AG04450 (cell line): ENCODE data around the gene FXYD3. TPM values are rescaled to one million over a fixed set of nuclear protein-coding genes. Genes with fewer than 3 reads are reported as not detected.

ENCODE experiments used
- CTCF ChIA-PET: fragments of 300-600, 350-600 bp; formaldehyde crosslinking; extraction: SDS; loops from one replicate; lab custom pipeline; 2022; ENCODE audit warnings: antibody characterized with exemption, inconsistent platforms; lab: Charles Lee
- POLR2A ChIA-PET: fragments of 350-600 bp; formaldehyde crosslinking; extraction: SDS; loops from one replicate; lab custom pipeline; 2021; ENCODE audit warnings: antibody characterized with exemption, inconsistent platforms; lab: Yijun Ruan, JAX
- DNase-seq: peaks from one replicate; pipeline ENCODE4 v3.0.0-alpha.2; 2011; ENCODE audit warnings: low read depth, low spot score
- H3K27ac ChIP-seq: one replicate; pipeline ENCODE4 v1.5.1; 2012; ENCODE audit warnings: low read depth, low read length, control low read depth
- H3K27me3 ChIP-seq: one replicate; pipeline ENCODE4 v1.6.0; 2012; ENCODE audit warnings: low read length; ENCODE audit not compliant: control insufficient read depth, insufficient read depth
- H3K4me3 ChIP-seq: 2 replicates; pipeline ENCODE4 v1.5.1; 2011; ENCODE audit warnings: mild to moderate bottlenecking, low read depth, low read length, control low read depth
- H3K9me3 ChIP-seq: 2 replicates; pipeline ENCODE4 v1.5.1; 2012; ENCODE audit warnings: low read length; ENCODE audit not compliant: control insufficient read depth, insufficient read depth
- polyA plus RNA-seq: library from polyadenylated mRNA; depleted of rRNA; stranded (reverse); fragments of >200 nt; gene quantifications from 2 replicates; pipeline ENCODE4 v1.2.3, GENCODE V29; 2011
- TF ChIP-seq, protein P1 (sequence below): IDR thresholded peaks from 2 replicates; pipeline ENCODE4 v1.5.1; 2011; ENCODE audit warnings: low read depth, low read length, control low read depth, inconsistent platforms

FXYD3 gene
- polyA plus RNA-seq, 1 experiment, result not detected

DNA sequence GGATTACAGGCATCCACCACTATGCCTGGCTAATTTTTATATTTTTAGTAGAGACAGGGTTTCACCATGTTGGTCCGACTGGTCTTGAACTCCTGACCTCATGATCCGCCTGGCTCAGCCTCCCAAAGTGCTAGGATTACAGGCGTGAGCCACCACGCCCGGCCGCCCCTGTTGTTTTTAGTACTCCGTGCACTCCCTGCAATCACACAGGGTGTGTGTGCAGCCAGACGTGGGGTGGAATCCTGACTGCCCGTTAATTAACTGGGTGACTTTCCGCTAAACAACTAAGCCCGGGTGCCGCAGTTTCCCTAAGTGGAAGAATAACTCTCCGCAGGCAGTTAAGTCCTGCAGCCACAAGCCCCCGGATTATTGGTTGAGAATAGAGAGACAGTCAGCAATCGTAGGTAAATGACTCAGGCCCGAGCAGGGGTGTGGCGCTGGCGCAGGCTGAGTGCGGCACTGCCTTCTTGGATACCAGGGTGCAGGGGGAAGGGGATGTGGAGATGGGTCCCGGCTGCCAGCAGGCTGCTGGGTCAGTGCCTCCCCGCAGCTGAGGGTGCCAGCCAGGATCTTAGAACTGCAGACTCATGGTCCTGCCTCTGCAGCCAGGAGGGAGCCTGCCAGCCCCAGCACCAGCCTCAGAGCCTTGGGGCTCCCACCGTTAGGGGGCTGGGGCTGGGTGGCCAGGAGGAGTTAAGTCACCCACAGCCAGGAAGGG lies 6.1 kb upstream of the FXYD3 start:
- no peak for DNase-seq
- no peak overlapping the region for H3K4me3 ChIP-seq
- TF ChIP-seq, protein P1, sequence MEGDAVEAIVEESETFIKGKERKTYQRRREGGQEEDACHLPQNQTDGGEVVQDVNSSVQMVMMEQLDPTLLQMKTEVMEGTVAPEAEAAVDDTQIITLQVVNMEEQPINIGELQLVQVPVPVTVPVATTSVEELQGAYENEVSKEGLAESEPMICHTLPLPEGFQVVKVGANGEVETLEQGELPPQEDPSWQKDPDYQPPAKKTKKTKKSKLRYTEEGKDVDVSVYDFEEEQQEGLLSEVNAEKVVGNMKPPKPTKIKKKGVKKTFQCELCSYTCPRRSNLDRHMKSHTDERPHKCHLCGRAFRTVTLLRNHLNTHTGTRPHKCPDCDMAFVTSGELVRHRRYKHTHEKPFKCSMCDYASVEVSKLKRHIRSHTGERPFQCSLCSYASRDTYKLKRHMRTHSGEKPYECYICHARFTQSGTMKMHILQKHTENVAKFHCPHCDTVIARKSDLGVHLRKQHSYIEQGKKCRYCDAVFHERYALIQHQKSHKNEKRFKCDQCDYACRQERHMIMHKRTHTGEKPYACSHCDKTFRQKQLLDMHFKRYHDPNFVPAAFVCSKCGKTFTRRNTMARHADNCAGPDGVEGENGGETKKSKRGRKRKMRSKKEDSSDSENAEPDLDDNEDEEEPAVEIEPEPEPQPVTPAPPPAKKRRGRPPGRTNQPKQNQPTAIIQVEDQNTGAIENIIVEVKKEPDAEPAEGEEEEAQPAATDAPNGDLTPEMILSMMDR, result no peak
- ChIA-PET CTCF (interaction anchor here (1.5 kb wide), 1 partner anchor 40 kb away, joined by 3 read pairs; no protein-coding TSS in a partner anchor), POLR2A (no interaction called here)
- peaks cover 3% of the 10 kb centered on the region for H3K27me3 ChIP-seq
- H3K27ac ChIP-seq, result no peak overlapping the region
- peaks cover 12% of the 10 kb centered on the region for H3K9me3 ChIP-seq

DNA sequence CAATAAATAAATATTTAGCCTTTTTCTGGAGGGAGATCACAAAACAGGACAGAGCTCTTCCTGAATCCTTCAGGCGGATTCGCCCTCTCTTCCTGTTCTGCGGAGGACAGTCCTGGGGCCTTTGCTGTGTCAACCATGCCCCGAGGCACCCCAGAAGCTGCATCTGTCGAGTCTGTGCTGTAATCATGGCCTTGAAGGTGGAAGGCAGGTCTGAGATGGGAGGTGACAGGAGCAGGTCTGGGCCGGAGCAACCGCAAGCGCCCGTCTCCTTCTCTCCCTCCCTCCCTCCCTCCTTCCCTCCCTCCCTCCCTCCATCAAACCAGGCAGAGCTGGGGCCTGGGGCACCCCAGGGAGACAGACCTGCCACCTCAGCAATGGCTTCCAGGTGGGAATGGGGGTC lies 4.6 kb upstream of the FXYD3 start:
- peaks cover 5% of the 10 kb centered on the region for H3K9me3 ChIP-seq
- peaks cover 3% of the 10 kb centered on the region for H3K27me3 ChIP-seq
- H3K27ac ChIP-seq, result no peak overlapping the region
- CTCF ChIA-PET, result interaction anchor here (0.7 to 1.5 kb wide), 4 partner anchors 21 to 44 kb away, joined by 3 to 7 read pairs (median 4); partner anchors contain the start of gene LGI4
- no peak overlapping the region for H3K4me3 ChIP-seq
- DNase-seq, result no peak
- TF ChIP-seq, protein P1, result no peak
- POLR2A ChIA-PET, result no interaction called here

DNA sequence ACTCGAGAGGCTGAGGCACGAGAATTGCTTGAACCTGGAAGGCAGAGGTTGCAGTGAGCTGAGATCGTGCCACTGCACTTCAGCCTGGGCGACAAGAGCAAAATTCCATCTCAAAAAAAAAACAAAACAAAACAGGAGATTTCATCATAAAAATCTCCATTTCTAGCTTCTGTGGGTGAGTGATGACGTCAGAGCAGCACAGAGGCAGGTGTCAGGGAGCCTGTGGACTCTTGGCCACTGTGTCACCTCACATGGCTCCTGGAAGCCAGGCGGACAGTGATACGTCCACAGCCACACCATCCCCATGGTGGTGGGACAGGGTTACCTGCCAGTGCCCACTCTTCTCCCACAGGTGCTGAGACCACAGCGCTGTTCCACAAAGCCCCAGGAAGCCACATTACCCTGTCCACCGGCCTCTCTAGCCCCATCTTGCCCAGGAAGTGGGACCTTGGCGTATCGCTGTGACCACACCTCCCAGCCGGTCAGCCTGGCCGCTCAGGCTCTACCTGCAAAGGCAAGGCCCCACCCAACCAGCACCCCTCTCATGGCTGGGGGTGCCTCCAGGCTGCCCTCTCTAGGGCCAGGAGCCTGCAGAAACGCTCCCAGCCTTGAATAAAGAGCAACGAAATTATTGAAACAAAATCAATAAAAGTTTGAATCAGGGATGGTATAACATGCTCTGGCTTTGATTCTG lies 2.5 kb upstream of the FXYD3 start:
- ChIA-PET CTCF (interaction anchor here (0.6 to 1.1 kb wide), 2 partner anchors 28 to 29 kb away, joined by 3 to 9 read pairs; no protein-coding TSS in a partner anchor), POLR2A (no interaction called here)
- no peak overlapping the region for H3K4me3 ChIP-seq
- H3K27ac ChIP-seq, result no peak overlapping the region
- peaks cover 9% of the 10 kb centered on the region for H3K27me3 ChIP-seq
- no peaks in the 10 kb centered on the region for H3K9me3 ChIP-seq
- TF ChIP-seq, protein P1, result no peak
- DNase-seq, result no peak

DNA sequence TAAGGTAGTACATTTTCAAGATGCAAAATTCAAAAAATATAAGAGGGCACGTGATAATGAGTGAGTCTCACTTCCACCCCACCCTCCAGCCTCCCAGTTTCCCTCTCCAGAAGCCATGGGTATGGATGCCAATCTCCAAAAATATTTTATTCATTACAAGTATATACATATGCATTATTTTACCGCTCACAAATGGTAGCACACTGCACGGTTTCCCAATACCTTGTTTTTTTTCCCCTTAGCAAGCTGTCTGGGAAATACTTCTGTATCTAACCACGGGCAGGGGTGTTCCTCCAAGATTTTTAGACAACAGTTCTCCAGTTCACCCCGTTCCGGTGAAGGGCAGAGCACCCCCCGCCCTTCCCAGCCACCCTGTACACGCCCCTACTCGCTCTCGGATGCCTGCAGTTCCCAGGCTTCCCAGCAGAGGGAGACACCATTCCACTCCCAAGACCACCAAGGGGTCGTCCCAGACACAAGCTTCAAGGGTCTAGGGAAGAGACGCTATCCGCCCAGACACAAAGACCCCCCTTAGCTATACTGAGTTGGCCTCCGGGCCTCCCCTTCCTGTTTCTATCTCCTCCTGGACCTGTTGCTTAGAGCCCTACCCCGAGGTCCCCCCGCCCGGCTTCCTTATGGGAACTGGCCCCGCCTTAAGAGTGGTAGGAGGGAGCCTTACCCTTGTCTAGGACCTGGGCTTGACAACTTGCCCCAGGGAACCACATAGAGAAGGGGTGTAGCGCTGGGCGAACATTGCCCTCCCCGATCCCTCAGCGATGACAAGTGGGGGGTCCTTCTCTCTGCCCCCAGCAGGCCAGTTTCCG lies 1.1 kb upstream of the FXYD3 start:
- Histone ChIP-seq H3K27me3 (peaks cover 7% of the 10 kb centered on the region), H3K27ac (no peak overlapping the region), H3K9me3 (no peaks in the 10 kb centered on the region), H3K4me3 (no peak overlapping the region)
- CTCF ChIA-PET, result interaction anchor here (0.6 to 4.8 kb wide), 17 partner anchors 8 to 106 kb away, joined by 3 to 42 read pairs (median 4); partner anchors contain the start of genes FXYD5, FXYD7 and LGI4
- POLR2A ChIA-PET, result no interaction called here
- TF ChIP-seq, protein P1, result peak; percentile 98
- DNase-seq, result no peak
